WERI-Rb-1 (cell line): ENCODE data around the gene CELSR1.

Experiments
- DNase-seq: peaks from one replicate; pipeline ENCODE4 v3.0.0-alpha.2; 2020
- H3K27ac ChIP-seq: fragments of 250-450 bp; sonication (Bioruptor Pico); 2 replicates; pipeline ENCODE4 v1.5.1; 2020; ENCODE audit warnings: mild to moderate bottlenecking, moderate library complexity
- H3K27me3 ChIP-seq: fragments of 250-450 bp; sonication (Bioruptor Pico); 2 replicates; pipeline ENCODE4 v1.5.1; 2021; ENCODE audit warnings: mild to moderate bottlenecking, low read depth, moderate library complexity; ENCODE audit not compliant: insufficient read depth, severe bottlenecking
- H3K36me3 ChIP-seq: fragments of 250-450 bp; sonication (Bioruptor Pico); 2 replicates; pipeline ENCODE4 v1.5.1; 2020; ENCODE audit warnings: mild to moderate bottlenecking, moderate library complexity
- H3K4me3 ChIP-seq: 2 replicates; pipeline ENCODE4 v1.5.1; 2011; ENCODE audit warnings: low read depth, mild to moderate bottlenecking, control low read depth, low read length
- H3K9me3 ChIP-seq: fragments of 250-450 bp; sonication (Bioruptor Pico); 2 replicates; pipeline ENCODE4 v1.5.1; 2021; ENCODE audit warnings: mild to moderate bottlenecking, moderate library complexity; ENCODE audit not compliant: severe bottlenecking
- TF ChIP-seq, protein P1 (sequence below): IDR thresholded peaks from 2 replicates; pipeline ENCODE4 v1.5.1; 2011; ENCODE audit warnings: low read depth, mild to moderate bottlenecking, control low read depth, inconsistent platforms, low read length

The CELSR1 gene

GRCh38 chr22:46347646-46348045, 189.8 kb downstream of the CELSR1 start:
- Histone ChIP-seq H3K36me3 (peaks cover 88% of the 10 kb centered on the region), H3K9me3 (no peaks in the 10 kb centered on the region), H3K4me3 (no peak overlapping the region), H3K27me3 (no peaks in the 10 kb centered on the region), H3K27ac (no peak overlapping the region)
- TF ChIP-seq, protein P1, sequence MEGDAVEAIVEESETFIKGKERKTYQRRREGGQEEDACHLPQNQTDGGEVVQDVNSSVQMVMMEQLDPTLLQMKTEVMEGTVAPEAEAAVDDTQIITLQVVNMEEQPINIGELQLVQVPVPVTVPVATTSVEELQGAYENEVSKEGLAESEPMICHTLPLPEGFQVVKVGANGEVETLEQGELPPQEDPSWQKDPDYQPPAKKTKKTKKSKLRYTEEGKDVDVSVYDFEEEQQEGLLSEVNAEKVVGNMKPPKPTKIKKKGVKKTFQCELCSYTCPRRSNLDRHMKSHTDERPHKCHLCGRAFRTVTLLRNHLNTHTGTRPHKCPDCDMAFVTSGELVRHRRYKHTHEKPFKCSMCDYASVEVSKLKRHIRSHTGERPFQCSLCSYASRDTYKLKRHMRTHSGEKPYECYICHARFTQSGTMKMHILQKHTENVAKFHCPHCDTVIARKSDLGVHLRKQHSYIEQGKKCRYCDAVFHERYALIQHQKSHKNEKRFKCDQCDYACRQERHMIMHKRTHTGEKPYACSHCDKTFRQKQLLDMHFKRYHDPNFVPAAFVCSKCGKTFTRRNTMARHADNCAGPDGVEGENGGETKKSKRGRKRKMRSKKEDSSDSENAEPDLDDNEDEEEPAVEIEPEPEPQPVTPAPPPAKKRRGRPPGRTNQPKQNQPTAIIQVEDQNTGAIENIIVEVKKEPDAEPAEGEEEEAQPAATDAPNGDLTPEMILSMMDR = no peak
- DNase-seq = no peak

- H3K9me3 ChIP-seq = no peaks in the 10 kb centered on the region
- DNase-seq = no peak
- no peaks in the 10 kb centered on the region for H3K27me3 ChIP-seq
- no peak overlapping the region for H3K4me3 ChIP-seq
- H3K27ac ChIP-seq = no peak overlapping the region
- H3K36me3 ChIP-seq = peaks cover 88% of the 10 kb centered on the region
- TF ChIP-seq, protein P1 = no peak
Measured at GRCh38 chr22:46346680-46347405, 190.6 kb downstream of the CELSR1 start.

- H3K27ac ChIP-seq = no peak overlapping the region
- H3K4me3 ChIP-seq = no peak overlapping the region
- TF ChIP-seq, protein P1 = no peak
- no peaks in the 10 kb centered on the region for H3K9me3 ChIP-seq
- H3K36me3 ChIP-seq = peaks cover 76% of the 10 kb centered on the region
- H3K27me3 ChIP-seq = no peaks in the 10 kb centered on the region
- no peak for DNase-seq
Measured at GRCh38 chr22:46340676-46341075, 196.7 kb downstream of the CELSR1 start.

DNA sequence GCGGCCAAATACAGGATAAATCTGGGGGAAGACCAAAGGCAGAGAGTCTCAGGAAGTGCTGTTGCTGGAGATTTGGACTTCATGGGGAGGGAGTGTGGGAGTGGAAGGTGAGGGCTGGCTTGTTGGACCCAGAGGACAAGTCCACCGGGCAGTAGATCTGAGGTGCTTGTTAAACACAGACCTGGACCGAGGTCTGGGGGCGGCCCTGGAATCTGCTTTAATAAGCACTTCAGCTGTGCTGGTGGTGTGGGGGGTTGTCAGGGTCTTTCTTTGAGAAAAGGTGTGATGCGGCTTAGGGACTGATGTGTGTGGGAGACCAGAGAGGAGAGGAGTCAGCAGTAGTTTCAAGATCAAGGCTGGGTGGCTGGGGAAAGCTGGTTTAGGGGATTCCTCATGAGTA, 197.5 kb downstream of the CELSR1 start:
- peaks cover 71% of the 10 kb centered on the region for H3K36me3 ChIP-seq
- H3K27me3 ChIP-seq = no peaks in the 10 kb centered on the region
- no peak overlapping the region for H3K4me3 ChIP-seq
- H3K9me3 ChIP-seq = no peaks in the 10 kb centered on the region
- H3K27ac ChIP-seq = no peak overlapping the region
- no peak for DNase-seq
- TF ChIP-seq, protein P1 = no peak

DNA sequence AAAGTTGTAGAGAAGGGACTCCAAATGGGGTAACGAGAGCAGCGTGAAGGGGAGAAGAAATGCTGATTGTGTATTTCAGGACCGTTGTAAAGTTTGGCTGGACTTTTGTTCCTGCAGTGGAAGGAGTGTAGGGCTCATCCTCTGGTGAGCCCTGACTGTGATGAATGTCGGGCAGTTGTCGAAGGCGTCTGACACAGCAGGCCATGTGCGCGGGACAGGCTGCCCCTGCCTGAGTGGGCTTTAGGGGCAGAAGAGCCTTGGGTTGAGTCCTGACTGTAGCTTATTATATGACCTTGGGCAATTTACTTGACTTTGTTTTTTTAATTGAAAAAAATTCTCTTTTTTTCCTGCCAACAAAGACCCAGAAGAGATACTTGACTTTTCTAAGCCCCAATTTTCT, 198.8 kb downstream of the CELSR1 start:
- Histone ChIP-seq H3K4me3 (no peak overlapping the region), H3K9me3 (no peaks in the 10 kb centered on the region), H3K36me3 (peaks cover 58% of the 10 kb centered on the region), H3K27me3 (no peaks in the 10 kb centered on the region), H3K27ac (no peak overlapping the region)
- TF ChIP-seq, protein P1 = no peak
- DNase-seq = no peak

DNA sequence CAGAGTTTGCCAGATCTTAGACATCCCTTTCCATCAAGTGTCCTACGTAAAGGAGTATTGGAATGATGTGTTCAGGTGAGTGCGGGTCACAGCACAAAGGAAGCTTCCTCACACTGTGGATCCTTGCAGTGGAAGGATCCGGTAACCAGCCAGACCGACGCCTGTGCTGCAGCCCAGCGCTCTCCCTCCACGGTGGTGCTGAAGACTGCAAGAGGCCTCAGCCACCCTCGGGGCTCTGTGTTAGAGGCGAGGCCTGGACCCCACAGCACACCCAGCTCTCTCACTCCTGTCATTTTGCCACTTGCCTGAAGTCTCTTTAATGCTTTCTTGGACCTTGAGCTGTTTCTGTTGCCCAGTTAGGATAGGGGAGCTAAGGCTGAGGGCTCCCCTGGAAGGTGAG, 199.6 kb downstream of the CELSR1 start:
- DNase-seq = no peak
- Histone ChIP-seq H3K4me3 (no peak overlapping the region), H3K27ac (no peak overlapping the region), H3K9me3 (no peaks in the 10 kb centered on the region), H3K36me3 (peaks cover 56% of the 10 kb centered on the region), H3K27me3 (no peaks in the 10 kb centered on the region)
- TF ChIP-seq, protein P1 = no peak
